NK-92 treated with Interleukin-12 subunit alpha and Interleukin-12 subunit beta, amount 100 ng/mL, for 24 hours (cell line): ENCODE data around the gene POU2F2.
"Not testable (repeated sequence)": the region's sequence is repeated elsewhere in the genome, so short reads cannot be mapped to it uniquely, and the experiment has no call there.

ENCODE experiments used
- DNase-seq: peaks from one replicate; lab custom pipeline; 2025; lab: John Stamatoyannopoulos, UW

The POU2F2 gene

GRCh38 chr19:42124386-42124901 lies 7.8 kb downstream of the POU2F2 start:
- no peak for DNase-seq

GRCh38 chr19:42123765-42124164 lies 8.5 kb downstream of the POU2F2 start:
- no peak for DNase-seq

- peak; percentile 34 for DNase-seq
Measured at GRCh38 chr19:42122691-42123607, 9.3 kb downstream of the POU2F2 start.

GRCh38 chr19:42121656-42122069 lies 10.6 kb downstream of the POU2F2 start:
- peak; percentile 79 for DNase-seq

GRCh38 chr19:42121036-42121621 lies 11.1 kb downstream of the POU2F2 start:
- no peak for DNase-seq

- DNase-seq = no peak
Measured at GRCh38 chr19:42120276-42120980, 11.8 kb downstream of the POU2F2 start.

GRCh38 chr19:42117076-42117475 lies 15.2 kb downstream of the POU2F2 start:
- DNase-seq = no peak

- DNase-seq = no peak
Measured at GRCh38 chr19:42116308-42117075, 15.8 kb downstream of the POU2F2 start.

GRCh38 chr19:42115705-42116104 lies 16.5 kb downstream of the POU2F2 start:
- DNase-seq = no peak

GRCh38 chr19:42115219-42115618 lies 17.0 kb downstream of the POU2F2 start:
- no peak for DNase-seq

- DNase-seq = no peak
Measured at GRCh38 chr19:42114412-42114811, 17.8 kb downstream of the POU2F2 start.

- no peak for DNase-seq
Measured at GRCh38 chr19:42113641-42114348, 18.5 kb downstream of the POU2F2 start.

- no peak for DNase-seq
Measured at GRCh38 chr19:42111811-42112210, 20.4 kb downstream of the POU2F2 start.

- no peak for DNase-seq
Measured at GRCh38 chr19:42111384-42111783, 20.9 kb downstream of the POU2F2 start.

GRCh38 chr19:42110658-42111057 lies 21.6 kb downstream of the POU2F2 start:
- no peak for DNase-seq

GRCh38 chr19:42109896-42110295 lies 22.4 kb downstream of the POU2F2 start:
- DNase-seq = no peak

- peak; percentile 67 for DNase-seq
Measured at GRCh38 chr19:42108527-42109389, 23.5 kb downstream of the POU2F2 start.

GRCh38 chr19:42105368-42105767 lies 26.9 kb downstream of the POU2F2 start:
- no peak for DNase-seq

GRCh38 chr19:42102877-42103276 lies 29.4 kb downstream of the POU2F2 start:
- DNase-seq = no peak

- DNase-seq = not testable (repeated sequence)
Measured at GRCh38 chr19:42100241-42100640, 32.0 kb downstream of the POU2F2 start.
